GM10266 (cell line): ENCODE measurements around the gene AP2S1.
A peak's percentile ranks its signal among the peaks of the same experiment; 100 is the strongest.

ENCODE experiments used
- DNase-seq: peaks from one replicate; pipeline ENCODE4 v3.0.0; 2012; ENCODE audit errors: extremely low spot score
- CTCF ChIP-seq: IDR thresholded peaks from 2 replicates; pipeline ENCODE4 v1.5.1; 2012; ENCODE audit warnings: mild to moderate bottlenecking, low read depth; ENCODE audit not compliant: control insufficient read depth, insufficient read depth; ENCODE audit errors: missing control alignments

AP2S1 gene

GRCh38 chr19:46789371-46789770 lies 61.3 kb downstream of the AP2S1 start:
- TF ChIP-seq CTCF: no peak
- no peak for DNase-seq

- no peak for TF ChIP-seq CTCF
- DNase-seq: no peak
Measured at GRCh38 chr19:46788968-46789338, 61.7 kb downstream of the AP2S1 start.

GRCh38 chr19:46788262-46788967 lies 62.2 kb downstream of the AP2S1 start, which contains the start of gene SLC1A5:
TSS of gene SLC1A5 (minus strand) at chr19:46788594. CDS start at chr19:46787965, 629 bp downstream.
- peak; percentile 99 for DNase-seq
- no peak for TF ChIP-seq CTCF
